ENCODE data around the gene AAK1. TPM values are rescaled to one million over a fixed set of nuclear protein-coding genes. Genes with fewer than 3 reads are reported as not detected.

The AAK1 gene
- polyA plus RNA-seq, 1 of the 3 experiments (the other 2 are of a cell fraction) = 13.4 TPM

- no peaks in the 10 kb centered on the region for H3K4me1 ChIP-seq (ENCODE audit: control insufficient read depth in 1 of 2, insufficient read depth in 2 of 2, low read depth in 1 of 2, low read length in 1 of 2)
- no peak overlapping the region for H2AFZ ChIP-seq (ENCODE audit: low read depth)
- H3K9me2 ChIP-seq = no peaks in the 10 kb centered on the region
- H3K27me3 ChIP-seq (ENCODE audit: insufficient read depth) = no peaks in the 10 kb centered on the region
- H3K9ac ChIP-seq = no peak overlapping the region
- POLR2A ChIA-PET = no interaction called here
- no peaks in the 10 kb centered on the region for H3K9me3 ChIP-seq
- H3F3A ChIP-seq (replicated peaks; ENCODE audit: insufficient read depth) = no peaks in the 10 kb centered on the region
- no peak overlapping the region for H3K27ac ChIP-seq (ENCODE audit: low read depth in 2 of 2, low read length in 1 of 2)
- H3K36me3 ChIP-seq (replicated peaks in 1 of 2; ENCODE audit: control insufficient read depth in 1 of 2, insufficient read depth in 2 of 2, low read length in 1 of 2) = peaks cover 18 to 22% of the 10 kb centered on the region in 2 experiments
- TF ChIP-seq MXI1 (IDR thresholded peaks at IDR 0.05; ENCODE audit: low read depth, low read length) (no peak), RXRA (IDR thresholded peaks at IDR 0.05; ENCODE audit: borderline replicate concordance, low read depth) (no peak), JUND (IDR thresholded peaks at IDR 0.05) (no peak), REST (IDR thresholded peaks at IDR 0.05; ENCODE audit: low read depth, low read length) (no peak), FOXM1 (IDR thresholded peaks at IDR 0.05; ENCODE audit: low read depth) (no peak), POLR2AphosphoS5 (IDR thresholded peaks at IDR 0.05; ENCODE audit: low read depth, low read length) (no peak), TCF12 (IDR thresholded peaks at IDR 0.05) (no peak), PBX3 (IDR thresholded peaks at IDR 0.05) (no peak), NFIC (IDR thresholded peaks at IDR 0.05; ENCODE audit: borderline replicate concordance) (no peak), USF1 (IDR thresholded peaks at IDR 0.05; ENCODE audit: borderline replicate concordance, low read depth) (no peak), EZH2phosphoT487 (IDR thresholded peaks at IDR 0.05; ENCODE audit: borderline replicate concordance, low read depth) (no peak), YY1 (IDR thresholded peaks at IDR 0.05; ENCODE audit: low read depth) (no peak), EP300 (IDR thresholded peaks at IDR 0.05; ENCODE audit: borderline replicate concordance in 1 of 2, low read depth in 1 of 2, low read length in 1 of 2) (no peak), CTCF (IDR thresholded peaks at IDR 0.05) (no peak), RFX5 (IDR thresholded peaks at IDR 0.05; ENCODE audit: low read length) (no peak), GATA2 (CRISPR knock-in tag; IDR thresholded peaks at IDR 0.05) (no peak), NRF1 (IDR thresholded peaks at IDR 0.05; ENCODE audit: low read depth, low read length) (no peak)
- TF ChIP-seq, protein P1, sequence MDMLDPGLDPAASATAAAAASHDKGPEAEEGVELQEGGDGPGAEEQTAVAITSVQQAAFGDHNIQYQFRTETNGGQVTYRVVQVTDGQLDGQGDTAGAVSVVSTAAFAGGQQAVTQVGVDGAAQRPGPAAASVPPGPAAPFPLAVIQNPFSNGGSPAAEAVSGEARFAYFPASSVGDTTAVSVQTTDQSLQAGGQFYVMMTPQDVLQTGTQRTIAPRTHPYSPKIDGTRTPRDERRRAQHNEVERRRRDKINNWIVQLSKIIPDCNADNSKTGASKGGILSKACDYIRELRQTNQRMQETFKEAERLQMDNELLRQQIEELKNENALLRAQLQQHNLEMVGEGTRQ (IDR thresholded peaks at IDR 0.05; ENCODE audit: borderline replicate concordance, low read depth, low read length) = no peak
- CTCF ChIA-PET = interaction anchor here (1.4 kb wide), 1 partner anchor 46 kb away, joined by 3 read pairs; the partner anchor contains the start of gene NFU1
- no peak overlapping the region for H3K4me3 ChIP-seq (ENCODE audit: low read depth in 2 of 2, low read length in 1 of 2)
- no peaks in the 10 kb centered on the region for H4K20me1 ChIP-seq (ENCODE audit: insufficient read depth)
- DNase-seq = no peak
- 84% methylated on average over 3 of the region's 3 CpGs for WGBS (ENCODE audit: low lambda C conversion rate)
- H3K79me2 ChIP-seq (ENCODE audit: insufficient read depth) = no peaks in the 10 kb centered on the region
- no peak overlapping the region for H3K4me2 ChIP-seq
Observed at GRCh38 chr2:69483696-69484095, 159.8 kb downstream of the AAK1 start.
